Measurements from ENCODE around the gene SVOPL. TPM values are rescaled to one million over a fixed set of nuclear protein-coding genes. Genes with fewer than 3 reads are reported as not detected.
"Not testable (repeated sequence)": the region's sequence is repeated elsewhere in the genome, so short reads cannot be mapped to it uniquely, and the experiment has no call there.

The SVOPL gene
- total RNA-seq, 1 donor from 2014 or later: not detected

DNA sequence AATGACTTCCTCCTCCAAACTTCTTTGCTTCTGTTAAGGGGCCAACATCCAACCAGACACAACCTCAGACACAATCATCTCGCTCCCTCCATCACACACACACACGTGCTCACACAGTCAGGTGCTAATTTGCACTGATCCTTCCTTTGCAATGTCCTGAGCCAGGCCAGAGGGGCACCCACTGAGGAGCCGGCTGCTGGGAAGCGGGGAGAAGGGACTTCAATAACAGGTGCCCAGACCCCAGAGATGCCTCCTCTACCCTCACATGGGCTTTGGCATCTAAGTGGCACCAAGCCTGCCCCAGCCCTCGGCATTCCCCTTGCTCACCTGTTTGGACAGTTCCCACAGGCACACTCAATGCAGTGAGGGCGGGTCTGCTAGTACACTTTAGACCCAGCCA, 34.2 kb upstream of the SVOPL start:
- Mint-ChIP-seq H3K4me3 (ENCODE audit: unreplicated experiment) (no peak overlapping the region), H3K27me3 (ENCODE audit: unreplicated experiment) (peaks cover 2% of the 10 kb centered on the region), H3K4me1 (ENCODE audit: unreplicated experiment) (peaks cover 11% of the 10 kb centered on the region), H3K27ac (ENCODE audit: unreplicated experiment) (no peak overlapping the region), H3K9me3 (ENCODE audit: unreplicated experiment) (no peaks in the 10 kb centered on the region), H3K36me3 (ENCODE audit: unreplicated experiment) (no peaks in the 10 kb centered on the region)
- TF ChIP-seq CTCF (IDR thresholded peaks at IDR 0.05): no peak
- DNase-seq (ENCODE audit: extremely low spot score, unreplicated experiment): no peak

GRCh38 chr7:138731733-138732132, 30.6 kb upstream of the SVOPL start:
- not testable (repeated sequence) for H3K27me3 Mint-ChIP-seq (ENCODE audit: unreplicated experiment); H3K36me3 Mint-ChIP-seq (ENCODE audit: unreplicated experiment); H3K27ac Mint-ChIP-seq (ENCODE audit: unreplicated experiment); H3K9me3 Mint-ChIP-seq (ENCODE audit: unreplicated experiment); H3K4me1 Mint-ChIP-seq (ENCODE audit: unreplicated experiment); DNase-seq (ENCODE audit: extremely low spot score, unreplicated experiment); H3K4me3 Mint-ChIP-seq (ENCODE audit: unreplicated experiment)

DNA sequence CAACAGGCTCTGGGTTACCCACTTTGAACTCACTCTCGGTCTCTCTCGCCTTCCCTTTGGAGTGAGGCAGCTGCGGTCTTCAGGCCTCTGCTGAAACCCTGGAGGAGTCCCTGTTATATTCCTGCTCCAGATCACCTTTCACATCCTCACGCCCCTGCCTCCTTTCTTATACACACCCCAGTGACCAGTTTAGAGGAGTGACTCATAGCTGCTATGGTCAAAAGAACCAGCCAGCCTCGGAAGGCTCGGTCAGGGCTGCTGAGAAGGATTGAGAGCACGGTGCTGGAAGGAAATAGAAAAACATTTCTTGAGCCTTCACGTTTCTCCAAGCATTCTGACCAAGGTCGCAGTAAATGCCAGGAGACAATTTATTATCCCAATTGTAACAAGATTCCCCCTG, 28.3 kb upstream of the SVOPL start:
- H3K27ac Mint-ChIP-seq (ENCODE audit: unreplicated experiment): no peak overlapping the region
- TF ChIP-seq CTCF (IDR thresholded peaks at IDR 0.05): no peak
- no peaks in the 10 kb centered on the region for H3K4me1 Mint-ChIP-seq (ENCODE audit: unreplicated experiment)
- no peak overlapping the region for H3K4me3 Mint-ChIP-seq (ENCODE audit: unreplicated experiment)
- no peaks in the 10 kb centered on the region for H3K9me3 Mint-ChIP-seq (ENCODE audit: unreplicated experiment)
- peaks cover 2% of the 10 kb centered on the region for H3K27me3 Mint-ChIP-seq (ENCODE audit: unreplicated experiment)
- no peaks in the 10 kb centered on the region for H3K36me3 Mint-ChIP-seq (ENCODE audit: unreplicated experiment)
- no peak for DNase-seq (ENCODE audit: extremely low spot score, unreplicated experiment)

- no peaks in the 10 kb centered on the region for H3K36me3 Mint-ChIP-seq (ENCODE audit: unreplicated experiment)
- H3K4me3 Mint-ChIP-seq (ENCODE audit: unreplicated experiment): no peak overlapping the region
- DNase-seq (ENCODE audit: extremely low spot score, unreplicated experiment): no peak
- no peaks in the 10 kb centered on the region for H3K9me3 Mint-ChIP-seq (ENCODE audit: unreplicated experiment)
- peaks cover 2% of the 10 kb centered on the region for H3K27me3 Mint-ChIP-seq (ENCODE audit: unreplicated experiment)
- H3K4me1 Mint-ChIP-seq (ENCODE audit: unreplicated experiment): no peaks in the 10 kb centered on the region
- no peak for TF ChIP-seq CTCF (IDR thresholded peaks at IDR 0.05)
- no peak overlapping the region for H3K27ac Mint-ChIP-seq (ENCODE audit: unreplicated experiment)
Measured at GRCh38 chr7:138727336-138728099, 26.4 kb upstream of the SVOPL start.

- DNase-seq (ENCODE audit: extremely low spot score, unreplicated experiment): no peak
- Mint-ChIP-seq H3K27me3 (ENCODE audit: unreplicated experiment) (peaks cover 2% of the 10 kb centered on the region), H3K36me3 (ENCODE audit: unreplicated experiment) (no peaks in the 10 kb centered on the region), H3K4me3 (ENCODE audit: unreplicated experiment) (no peak overlapping the region), H3K4me1 (ENCODE audit: unreplicated experiment) (no peaks in the 10 kb centered on the region), H3K27ac (ENCODE audit: unreplicated experiment) (no peak overlapping the region), H3K9me3 (ENCODE audit: unreplicated experiment) (no peaks in the 10 kb centered on the region)
- peak; percentile 6 for TF ChIP-seq CTCF (IDR thresholded peaks at IDR 0.05)
Measured at GRCh38 chr7:138726288-138726687, 25.1 kb upstream of the SVOPL start.
